GM12878 (cell line): ENCODE measurements around the gene FUT8. TPM values are rescaled to one million over a fixed set of nuclear protein-coding genes. Genes with fewer than 3 reads are reported as not detected.

Source experiments
- BACH1 ChIP-seq: fragments of 450-650 bp; IDR thresholded peaks from 2 replicates; pipeline ENCODE4 v1.6.1; 2017; ENCODE audit warnings: mild to moderate bottlenecking, borderline replicate concordance
- MAX ChIP-seq: IDR thresholded peaks from 2 replicates; pipeline ENCODE4 v1.6.1; 2012; ENCODE audit warnings: low read depth, low read length, improper control_type of control experiment
- RAD21 ChIP-seq: IDR thresholded peaks from 2 replicates; pipeline ENCODE4 v1.6.1; 2011; ENCODE audit warnings: mild to moderate bottlenecking, low read depth, low read length, moderate library complexity; ENCODE audit not compliant: insufficient read depth
- ZBTB40 ChIP-seq: fragments of 450-650 bp; IDR thresholded peaks from 2 replicates; pipeline ENCODE4 v1.6.1; 2016; ENCODE audit warnings: mild to moderate bottlenecking, moderate library complexity, borderline replicate concordance
- polyA plus RNA-seq, 11 experiments: library from polyadenylated mRNA; depleted of rRNA in 4 of 11; unstranded in 6 of 11; stranded (reverse) in 5 of 11; fragments of >200 nt; fragmentation: Nextera tagmentation in 4 of 11; fragmentation: Illumina TruSeq in 1 of 11; extraction: Ambion mirVana in 4 of 11; extraction: Trizol in 1 of 11; gene quantifications; 1 replicate in 1 of 11; 2 replicates in 10 of 11; pipeline versions ENCODE4 v1.2.1 to v1.2.3, GENCODE V29; 2011 to 2016; ENCODE audit warnings: inconsistent platforms in 2 of 11, missing spikeins in 2 of 11, low read depth in 1 of 11
- total RNA-seq, 4 experiments: library from RNA; depleted of rRNA in 3 of 4; stranded (reverse); fragments of >200 nt in 3 of 4; fragmentation: Illumina TruSeq in 1 of 4; extraction: Trizol in 1 of 4; gene quantifications; 2 replicates each; pipeline versions ENCODE4 v1.2.1 to v1.2.3, GENCODE V29; 2013 to 2021
- TF ChIP-seq, protein P1 (sequence below): fragments of 450-650 bp; IDR thresholded peaks from 2 replicates; pipeline ENCODE4 v1.6.1; 2018; ENCODE audit warnings: borderline replicate concordance, mild to moderate bottlenecking; ENCODE audit not compliant: partially characterized antibody

FUT8 gene
- total and polyA plus RNA-seq, 10 of the 15 experiments (the other 5 are each of a cell fraction or from before 2014, with no cell fraction given), result 21.3 to 106 (median 66.3) TPM

DNA sequence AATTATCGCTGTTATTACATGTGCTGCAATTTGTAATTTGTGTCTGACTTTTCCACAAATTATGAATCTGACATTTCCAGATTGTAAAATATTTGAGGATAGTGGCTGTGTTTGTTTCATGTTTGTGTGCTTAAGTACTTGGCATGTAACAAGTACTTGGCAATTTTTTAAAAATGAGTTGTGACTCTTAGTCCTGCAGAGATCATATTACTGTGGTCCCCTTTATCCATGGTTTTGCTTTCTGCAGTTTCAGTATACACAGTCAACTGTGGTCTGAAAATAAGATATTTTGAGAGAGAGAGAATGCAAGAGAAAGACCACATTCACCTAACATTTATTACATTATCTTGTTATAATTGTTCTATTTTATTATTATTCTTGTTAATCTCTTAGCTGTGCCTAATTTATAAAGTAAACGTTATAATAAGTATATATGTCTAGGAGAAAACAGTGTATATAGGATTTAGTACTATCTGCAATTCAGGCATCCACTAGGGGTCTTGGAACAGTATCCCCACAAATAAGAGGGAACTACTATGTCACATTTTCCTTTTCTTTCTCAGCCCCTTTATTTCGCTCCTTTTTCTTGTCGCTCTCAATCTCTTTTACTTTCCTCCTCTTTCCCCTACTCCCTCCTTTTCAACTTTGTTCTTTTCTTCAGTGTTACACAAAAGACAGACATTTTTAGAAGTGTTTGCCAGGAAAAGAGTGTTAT lies 176.1 kb downstream of the FUT8 start (continued):
- TF ChIP-seq ZBTB40, result no peak
- TF ChIP-seq MAX, result no peak
- no peak for TF ChIP-seq RAD21
- no peak for TF ChIP-seq BACH1
- TF ChIP-seq, protein P1, sequence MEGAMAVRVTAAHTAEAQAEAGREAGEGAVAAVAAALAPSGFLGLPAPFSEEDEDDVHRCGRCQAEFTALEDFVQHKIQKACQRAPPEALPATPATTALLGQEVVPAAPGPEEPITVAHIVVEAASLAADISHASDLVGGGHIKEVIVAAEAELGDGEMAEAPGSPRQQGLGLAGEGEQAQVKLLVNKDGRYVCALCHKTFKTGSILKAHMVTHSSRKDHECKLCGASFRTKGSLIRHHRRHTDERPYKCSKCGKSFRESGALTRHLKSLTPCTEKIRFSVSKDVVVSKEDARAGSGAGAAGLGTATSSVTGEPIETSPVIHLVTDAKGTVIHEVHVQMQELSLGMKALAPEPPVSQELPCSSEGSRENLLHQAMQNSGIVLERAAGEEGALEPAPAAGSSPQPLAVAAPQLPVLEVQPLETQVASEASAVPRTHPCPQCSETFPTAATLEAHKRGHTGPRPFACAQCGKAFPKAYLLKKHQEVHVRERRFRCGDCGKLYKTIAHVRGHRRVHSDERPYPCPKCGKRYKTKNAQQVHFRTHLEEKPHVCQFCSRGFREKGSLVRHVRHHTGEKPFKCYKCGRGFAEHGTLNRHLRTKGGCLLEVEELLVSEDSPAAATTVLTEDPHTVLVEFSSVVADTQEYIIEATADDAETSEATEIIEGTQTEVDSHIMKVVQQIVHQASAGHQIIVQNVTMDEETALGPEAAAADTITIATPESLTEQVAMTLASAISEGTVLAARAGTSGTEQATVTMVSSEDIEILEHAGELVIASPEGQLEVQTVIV, result no peak
